Kidney epithelial cell (primary cell): ENCODE measurements around the gene SMAP2. TPM values are rescaled to one million over a fixed set of nuclear protein-coding genes. Genes with fewer than 3 reads are reported as not detected.

Source experiments
- DNase-seq: peaks from one replicate; pipeline ENCODE4 v3.0.0-alpha.2; 2010; ENCODE audit warnings: low read depth
- H3K27me3 ChIP-seq: 2 replicates; pipeline ENCODE4 v1.6.0; 2011; ENCODE audit warnings: low read length; ENCODE audit not compliant: control insufficient read depth, insufficient read depth
- H3K36me3 ChIP-seq: 2 replicates; pipeline ENCODE4 v1.5.1; 2011; ENCODE audit warnings: low read length; ENCODE audit not compliant: control insufficient read depth, insufficient read depth
- H3K4me3 ChIP-seq: 2 replicates; pipeline ENCODE4 v1.5.1; 2011; ENCODE audit warnings: low read depth, mild to moderate bottlenecking, control low read depth, low read length
- total RNA-seq: library from RNA; depleted of rRNA; stranded (reverse); fragments of >200 nt; gene quantifications from 2 replicates; pipeline ENCODE4 v1.2.3, GENCODE V29; 2015
- TF ChIP-seq, protein P1 (sequence below): IDR thresholded peaks from 2 replicates; pipeline ENCODE4 v1.5.1; 2011; ENCODE audit warnings: mild to moderate bottlenecking, moderate library complexity, low read length, control low read depth, inconsistent platforms; ENCODE audit not compliant: insufficient read depth, poor library complexity, severe bottlenecking

SMAP2 gene
- total RNA-seq, 1 donor from 2014 or later: 13.8 TPM

DNA sequence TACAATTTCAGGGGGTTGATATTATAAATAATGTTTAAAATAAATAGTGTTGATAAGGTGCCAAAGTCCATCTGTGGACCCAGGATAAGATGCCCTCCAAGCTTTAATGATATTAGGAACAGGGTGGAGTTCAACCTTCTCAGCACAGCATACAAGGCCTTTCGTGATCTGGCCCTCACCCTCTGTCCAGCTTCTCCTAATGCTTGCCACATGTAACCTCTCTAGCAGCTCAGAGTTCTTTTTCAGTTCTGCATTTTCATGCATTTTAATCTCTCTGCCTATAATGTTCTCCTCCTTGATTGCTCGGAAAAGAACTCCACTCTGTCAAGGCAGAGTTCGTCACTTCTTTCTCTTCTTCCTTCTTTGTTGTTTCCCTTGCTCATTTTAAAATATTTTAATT is 21.4 kb upstream of the SMAP2 start:
- H3K36me3 ChIP-seq: no peaks in the 10 kb centered on the region
- TF ChIP-seq, protein P1, sequence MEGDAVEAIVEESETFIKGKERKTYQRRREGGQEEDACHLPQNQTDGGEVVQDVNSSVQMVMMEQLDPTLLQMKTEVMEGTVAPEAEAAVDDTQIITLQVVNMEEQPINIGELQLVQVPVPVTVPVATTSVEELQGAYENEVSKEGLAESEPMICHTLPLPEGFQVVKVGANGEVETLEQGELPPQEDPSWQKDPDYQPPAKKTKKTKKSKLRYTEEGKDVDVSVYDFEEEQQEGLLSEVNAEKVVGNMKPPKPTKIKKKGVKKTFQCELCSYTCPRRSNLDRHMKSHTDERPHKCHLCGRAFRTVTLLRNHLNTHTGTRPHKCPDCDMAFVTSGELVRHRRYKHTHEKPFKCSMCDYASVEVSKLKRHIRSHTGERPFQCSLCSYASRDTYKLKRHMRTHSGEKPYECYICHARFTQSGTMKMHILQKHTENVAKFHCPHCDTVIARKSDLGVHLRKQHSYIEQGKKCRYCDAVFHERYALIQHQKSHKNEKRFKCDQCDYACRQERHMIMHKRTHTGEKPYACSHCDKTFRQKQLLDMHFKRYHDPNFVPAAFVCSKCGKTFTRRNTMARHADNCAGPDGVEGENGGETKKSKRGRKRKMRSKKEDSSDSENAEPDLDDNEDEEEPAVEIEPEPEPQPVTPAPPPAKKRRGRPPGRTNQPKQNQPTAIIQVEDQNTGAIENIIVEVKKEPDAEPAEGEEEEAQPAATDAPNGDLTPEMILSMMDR: no peak
- no peak overlapping the region for H3K4me3 ChIP-seq
- DNase-seq: no peak
- no peaks in the 10 kb centered on the region for H3K27me3 ChIP-seq

DNA sequence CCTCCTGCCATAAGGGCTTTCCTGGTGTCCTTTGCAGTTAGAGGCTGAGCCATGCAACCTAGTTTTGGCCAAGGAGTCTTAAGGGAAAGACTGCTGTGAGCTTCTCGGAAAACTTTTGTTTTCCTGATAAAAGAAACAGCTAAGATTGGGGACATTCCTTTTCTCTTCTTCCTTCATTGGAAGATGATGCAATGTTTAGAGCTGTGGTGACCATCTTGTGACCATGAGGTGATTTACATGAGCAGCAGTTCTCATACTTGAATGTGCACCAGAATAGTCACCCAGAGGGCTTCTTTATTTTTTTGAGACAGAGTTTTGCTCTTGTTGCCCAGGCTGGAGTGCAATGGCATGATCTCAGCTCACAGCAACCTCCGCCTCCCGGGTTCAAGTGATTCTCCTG is 20.4 kb upstream of the SMAP2 start:
- TF ChIP-seq, protein P1: no peak
- no peaks in the 10 kb centered on the region for H3K36me3 ChIP-seq
- H3K27me3 ChIP-seq: no peaks in the 10 kb centered on the region
- DNase-seq: no peak
- no peak overlapping the region for H3K4me3 ChIP-seq

DNA sequence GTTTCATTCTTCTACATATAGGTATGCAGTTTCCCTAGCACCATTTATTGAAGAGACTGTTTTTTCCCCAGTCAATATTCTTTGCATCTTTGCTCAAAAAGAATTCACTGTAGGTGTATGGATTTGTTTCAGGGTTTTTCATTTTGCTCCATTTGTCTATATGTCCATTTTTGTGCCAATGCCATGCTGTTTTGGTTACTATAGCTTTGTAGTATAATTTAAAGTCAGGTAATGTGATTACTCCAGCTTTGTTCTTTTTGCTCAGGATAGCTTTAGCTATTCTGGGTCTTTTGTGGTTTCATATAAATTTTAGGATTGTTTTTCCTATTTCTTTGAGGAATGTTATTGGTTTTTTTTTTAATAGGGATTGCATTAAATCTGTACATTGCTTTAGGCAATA is 15.9 kb upstream of the SMAP2 start:
- H3K4me3 ChIP-seq: no peak overlapping the region
- H3K36me3 ChIP-seq: no peaks in the 10 kb centered on the region
- no peaks in the 10 kb centered on the region for H3K27me3 ChIP-seq
- no peak for DNase-seq
- TF ChIP-seq, protein P1: no peak

DNA sequence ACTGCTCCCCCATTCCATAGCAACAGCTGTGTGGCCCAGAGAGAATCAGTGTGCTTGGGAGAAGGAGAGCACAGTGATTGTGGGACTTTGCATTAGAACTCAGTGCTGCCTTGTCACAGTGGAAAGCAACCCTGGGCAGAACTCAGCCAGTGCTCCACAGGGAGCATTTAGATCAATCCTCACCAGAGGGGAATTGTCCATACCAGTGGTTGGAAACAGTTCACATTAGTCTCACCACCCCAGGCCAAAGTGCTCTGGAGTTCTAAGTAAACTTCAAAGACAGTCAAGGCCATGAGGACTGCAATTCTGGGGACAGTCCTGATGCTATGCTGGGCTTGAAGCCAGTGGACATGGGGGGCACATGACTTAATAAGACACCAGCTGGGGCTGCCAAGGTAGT is 12.9 kb upstream of the SMAP2 start:
- TF ChIP-seq, protein P1: no peak
- H3K4me3 ChIP-seq: no peak overlapping the region
- no peak for DNase-seq
- peaks cover 2% of the 10 kb centered on the region for H3K27me3 ChIP-seq
- H3K36me3 ChIP-seq: no peaks in the 10 kb centered on the region

DNA sequence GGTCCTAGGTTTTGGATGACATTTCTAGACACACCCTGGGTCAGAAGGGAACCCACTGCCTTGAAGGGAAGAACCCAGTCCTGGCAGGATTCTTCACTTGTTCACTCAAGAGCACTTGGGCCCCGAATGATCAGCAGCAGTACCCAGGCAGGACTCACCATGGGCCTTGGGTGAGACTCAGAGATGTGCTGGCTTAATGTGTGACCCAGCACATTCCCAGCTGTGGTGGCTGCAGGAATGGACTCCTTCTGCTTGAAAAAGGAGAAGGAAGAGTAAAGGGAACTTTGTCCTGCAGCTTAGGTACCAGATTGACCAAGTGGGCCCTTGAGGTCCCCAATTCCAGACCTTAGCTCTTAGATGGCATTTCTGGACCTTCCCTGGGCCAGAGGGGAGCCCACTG is 12.3 kb upstream of the SMAP2 start:
- Histone ChIP-seq H3K4me3 (no peak overlapping the region), H3K27me3 (peaks cover 2% of the 10 kb centered on the region), H3K36me3 (no peaks in the 10 kb centered on the region)
- DNase-seq: no peak
- TF ChIP-seq, protein P1: no peak

DNA sequence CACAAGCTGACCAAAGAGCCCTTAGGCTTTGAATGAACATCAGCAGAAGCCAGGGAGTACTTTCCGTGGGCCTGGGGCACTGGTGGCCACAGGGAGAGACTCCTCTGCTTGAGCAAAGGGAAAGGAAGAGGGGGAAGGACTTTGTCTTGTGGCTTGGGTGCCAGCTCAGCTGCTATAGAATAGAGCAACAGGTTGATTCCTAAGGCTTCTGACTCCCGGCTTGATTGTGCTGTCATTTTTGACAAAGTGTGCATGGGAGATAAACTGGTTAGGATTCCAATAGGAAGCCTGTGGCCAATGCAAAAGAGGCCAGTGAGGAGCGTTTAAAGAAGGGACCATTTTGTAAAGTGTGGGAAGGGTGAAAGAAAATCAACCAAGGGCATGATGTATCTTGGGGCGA is 11.9 kb upstream of the SMAP2 start:
- Histone ChIP-seq H3K36me3 (no peaks in the 10 kb centered on the region), H3K27me3 (peaks cover 2% of the 10 kb centered on the region), H3K4me3 (no peak overlapping the region)
- TF ChIP-seq, protein P1: no peak
- no peak for DNase-seq
